Right atrium auricular region (tissue), 2 donors: ENCODE data around the gene SIDT2. TPM values are rescaled to one million over a fixed set of nuclear protein-coding genes. Genes with fewer than 3 reads are reported as not detected.

Source experiments
- DNase-seq: peaks from one replicate; pipeline ENCODE4 v3.0.0-alpha.2; 2019; ENCODE audit warnings: low spot score
- H3K27ac ChIP-seq, 2 donors: fragments of 200-600 bp; sonication (generic); 1 replicate in 1 of 2; 2 replicates in 1 of 2; pipeline ENCODE4 v1.5.1; 2016 to 2019
- H3K27me3 ChIP-seq, 2 donors: fragments of 200-600 bp; sonication (generic); one replicate each; pipeline versions ENCODE4 v1.5.1 to v1.6.0; 2017 to 2019
- H3K36me3 ChIP-seq: fragments of 200-600 bp; sonication (generic); one replicate; pipeline ENCODE4 v1.5.1; 2016
- H3K4me1 ChIP-seq, 2 donors: fragments of 200-600 bp; sonication (generic); one replicate each; pipeline versions ENCODE4 v1.5.1 to v1.6.0; 2017 to 2019
- H3K4me3 ChIP-seq, 2 donors: fragments of 200-600 bp; sonication (generic); 1 replicate in 1 of 2; 2 replicates in 1 of 2; pipeline ENCODE4 v1.5.1; 2017 to 2019; ENCODE audit warnings: mild to moderate bottlenecking in 1 of 2, moderate library complexity in 1 of 2
- H3K9me3 ChIP-seq, 2 donors: fragments of 200-600 bp; sonication (generic); one replicate each; pipeline ENCODE4 v1.5.1; 2019
- total RNA-seq, 2 donors: library from RNA; depleted of rRNA; stranded (reverse); fragments of >200 nt; gene quantifications; one replicate each; pipeline ENCODE4 v1.1.0, GENCODE V29; 2016
- TF ChIP-seq, protein P1 (sequence below), 2 donors: fragments of 200-600 bp; sonication (generic); IDR thresholded peaks; one replicate each; pipeline ENCODE4 v1.5.1; 2019; ENCODE audit warnings: antibody characterized with exemption in 2 of 2

The SIDT2 gene
- total RNA-seq, 2 donors from 2014 or later: 19.1 to 33.0 TPM

DNA sequence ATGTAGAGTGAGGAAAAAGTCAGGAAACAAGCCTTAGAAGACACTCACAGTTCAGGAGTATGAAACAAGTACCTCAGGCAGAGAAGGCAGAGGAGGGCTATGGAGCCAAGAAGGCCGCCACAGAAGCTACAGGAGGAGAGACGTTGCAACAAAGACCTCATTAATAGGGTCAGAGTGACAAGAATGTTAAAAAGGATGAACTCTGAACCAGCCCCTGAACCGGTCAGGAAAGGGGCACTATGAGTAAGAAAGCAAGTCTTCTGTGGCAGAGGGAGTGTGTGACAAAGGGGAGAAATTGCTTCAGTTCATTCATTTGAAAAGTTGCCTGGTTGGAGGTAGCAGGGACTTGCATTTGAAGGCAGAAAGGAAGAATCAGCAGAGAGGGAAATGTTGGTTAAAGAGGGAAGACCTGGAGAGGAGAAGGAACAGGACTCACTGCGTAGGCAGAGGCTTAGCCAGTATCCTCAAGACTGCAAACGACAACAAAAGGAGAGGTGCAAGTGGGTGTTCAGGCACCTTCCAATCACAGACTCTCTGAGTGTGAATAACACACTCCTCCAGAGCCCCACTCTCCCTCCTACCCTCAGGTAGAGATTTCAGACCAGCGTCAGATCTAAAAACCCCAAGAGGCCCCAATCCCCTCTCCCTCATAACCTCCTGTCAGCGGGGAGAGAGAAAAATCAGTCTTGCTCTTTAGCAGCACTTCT, 36.0 kb downstream of the SIDT2 start:
- Histone ChIP-seq H3K9me3 (no peaks in the 10 kb centered on the region), H3K36me3 (peaks cover 25% of the 10 kb centered on the region), H3K27me3 (no peaks in the 10 kb centered on the region), H3K4me3 (no peak overlapping the region), H3K4me1 (peaks cover 0 to 33% of the 10 kb centered on the region in 2 donors), H3K27ac (no peak overlapping the region)
- no peak for DNase-seq
- TF ChIP-seq, protein P1, sequence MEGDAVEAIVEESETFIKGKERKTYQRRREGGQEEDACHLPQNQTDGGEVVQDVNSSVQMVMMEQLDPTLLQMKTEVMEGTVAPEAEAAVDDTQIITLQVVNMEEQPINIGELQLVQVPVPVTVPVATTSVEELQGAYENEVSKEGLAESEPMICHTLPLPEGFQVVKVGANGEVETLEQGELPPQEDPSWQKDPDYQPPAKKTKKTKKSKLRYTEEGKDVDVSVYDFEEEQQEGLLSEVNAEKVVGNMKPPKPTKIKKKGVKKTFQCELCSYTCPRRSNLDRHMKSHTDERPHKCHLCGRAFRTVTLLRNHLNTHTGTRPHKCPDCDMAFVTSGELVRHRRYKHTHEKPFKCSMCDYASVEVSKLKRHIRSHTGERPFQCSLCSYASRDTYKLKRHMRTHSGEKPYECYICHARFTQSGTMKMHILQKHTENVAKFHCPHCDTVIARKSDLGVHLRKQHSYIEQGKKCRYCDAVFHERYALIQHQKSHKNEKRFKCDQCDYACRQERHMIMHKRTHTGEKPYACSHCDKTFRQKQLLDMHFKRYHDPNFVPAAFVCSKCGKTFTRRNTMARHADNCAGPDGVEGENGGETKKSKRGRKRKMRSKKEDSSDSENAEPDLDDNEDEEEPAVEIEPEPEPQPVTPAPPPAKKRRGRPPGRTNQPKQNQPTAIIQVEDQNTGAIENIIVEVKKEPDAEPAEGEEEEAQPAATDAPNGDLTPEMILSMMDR (IDR thresholded peaks at IDR 0.05): no peak

DNA sequence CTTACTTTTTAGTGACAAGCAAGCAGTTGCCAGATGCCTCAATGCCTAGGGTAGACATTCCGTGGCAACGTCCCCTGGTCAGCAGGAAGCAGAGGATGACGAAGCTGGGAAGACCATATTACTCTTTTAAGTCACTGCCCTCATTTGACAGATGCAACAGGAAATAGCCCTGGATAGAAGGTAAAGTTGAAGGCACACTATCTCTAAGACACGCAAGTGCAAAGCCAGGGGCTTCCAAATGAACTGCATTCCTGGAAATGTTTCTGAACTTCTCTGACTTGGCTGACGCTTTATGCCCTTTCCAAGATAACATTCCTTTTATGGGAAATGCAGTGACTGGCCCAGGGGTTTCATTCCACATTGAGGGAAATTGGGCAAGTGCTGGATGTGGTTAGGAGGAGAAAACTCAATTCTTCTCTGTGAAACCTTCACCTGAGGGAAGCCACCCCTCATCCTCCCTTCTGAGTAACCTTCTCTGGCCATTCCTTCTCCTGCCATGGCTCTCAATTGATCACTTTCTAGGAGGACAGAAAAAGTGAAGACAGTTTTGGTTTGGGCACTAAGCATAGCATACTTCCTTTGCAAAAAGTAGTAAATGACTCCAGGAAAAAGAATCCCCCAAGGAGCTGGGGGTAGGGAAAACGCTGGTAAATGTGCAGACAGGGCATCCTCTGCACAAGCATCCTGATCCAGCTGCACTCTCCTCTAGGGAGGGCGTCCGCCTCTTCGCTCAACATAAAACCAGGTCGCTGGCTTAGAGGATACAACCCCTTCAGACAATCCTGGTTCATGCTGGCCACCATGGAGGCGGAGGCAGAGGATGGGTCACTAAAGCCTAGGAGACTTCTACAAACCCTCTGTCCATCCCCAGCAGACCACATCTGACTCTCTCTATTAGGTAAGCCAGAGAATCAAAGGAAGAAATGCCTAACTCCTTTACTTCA, 38.9 kb downstream of the SIDT2 start:
- H3K4me3 ChIP-seq: no peak overlapping the region
- TF ChIP-seq, protein P1 (IDR thresholded peaks at IDR 0.05): no peak
- H3K27me3 ChIP-seq: no peaks in the 10 kb centered on the region
- H3K4me1 ChIP-seq: peaks cover 0 to 62% of the 10 kb centered on the region in 2 donors
- peak overlapping the region; percentile 84 to 95 for H3K27ac ChIP-seq
- H3K36me3 ChIP-seq: peaks cover 30% of the 10 kb centered on the region
- H3K9me3 ChIP-seq: no peaks in the 10 kb centered on the region
- no peak for DNase-seq

DNA sequence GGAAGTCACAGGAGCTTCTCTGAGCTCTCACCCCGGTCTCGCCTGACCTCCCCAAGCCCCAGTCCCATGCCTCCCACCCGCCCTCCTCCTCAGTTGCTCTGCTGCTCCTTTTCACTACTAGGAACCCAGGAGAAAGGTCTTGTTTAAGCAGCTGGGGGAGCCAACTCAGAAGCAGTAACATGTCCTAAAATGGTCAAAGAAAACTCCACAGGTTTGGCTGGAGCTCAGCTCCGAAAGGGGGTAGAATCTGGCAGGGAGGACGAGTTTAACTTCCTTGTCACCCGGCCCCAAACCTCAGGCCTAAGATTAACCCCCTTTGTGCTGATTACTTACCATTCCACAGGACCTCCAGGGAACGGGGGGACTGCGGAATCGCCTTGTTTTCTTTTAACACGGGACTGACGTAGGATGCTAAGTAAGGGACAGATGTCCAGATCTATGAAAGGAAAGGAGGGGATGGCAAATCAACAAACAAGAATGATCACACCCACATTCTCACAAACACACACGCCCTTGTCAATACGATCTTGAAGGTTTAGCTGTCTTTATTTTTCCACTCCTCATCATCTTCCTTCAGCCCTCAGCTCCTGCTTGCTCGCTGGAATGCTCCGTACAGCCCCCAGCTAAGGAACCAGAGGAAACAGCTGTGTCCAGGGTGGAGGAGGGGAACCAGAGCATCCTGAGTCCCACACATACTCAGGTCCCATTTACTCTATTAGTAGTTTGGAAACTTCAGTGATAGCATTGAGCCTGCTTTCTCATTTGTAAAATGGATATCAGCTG, 39.8 kb downstream of the SIDT2 start:
- TF ChIP-seq, protein P1 (IDR thresholded peaks at IDR 0.05): no peak
- H3K9me3 ChIP-seq: no peaks in the 10 kb centered on the region
- DNase-seq: no peak
- H3K27ac ChIP-seq: peak overlapping the region; percentile 84 to 95
- H3K4me3 ChIP-seq: no peak overlapping the region
- peaks cover 37% of the 10 kb centered on the region for H3K36me3 ChIP-seq
- no peaks in the 10 kb centered on the region for H3K27me3 ChIP-seq
- peaks cover 0 to 68% of the 10 kb centered on the region in 2 donors for H3K4me1 ChIP-seq

DNA sequence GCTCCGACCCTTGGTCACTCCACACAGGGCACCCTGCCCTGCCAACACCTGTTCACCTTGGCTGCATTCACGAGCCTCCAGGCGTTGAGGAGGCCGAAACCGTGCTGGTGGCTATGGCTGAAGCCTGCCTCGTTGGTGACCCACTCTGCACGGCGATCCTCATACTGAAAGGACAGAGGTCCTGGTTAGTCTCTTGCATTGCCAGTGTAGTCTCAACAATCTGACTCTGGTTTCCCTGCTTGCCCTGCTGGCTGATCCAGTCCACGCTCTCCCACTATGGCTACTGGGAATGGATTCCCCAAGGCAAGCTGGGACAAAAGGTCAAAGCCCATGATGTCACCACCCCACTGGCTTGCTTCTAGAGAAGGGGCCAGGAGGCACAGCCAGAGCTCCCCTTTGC, 40.5 kb downstream of the SIDT2 start:
- Histone ChIP-seq H3K4me1 (peaks cover 0 to 68% of the 10 kb centered on the region in 2 donors), H3K27me3 (no peaks in the 10 kb centered on the region), H3K4me3 (no peak overlapping the region), H3K9me3 (no peaks in the 10 kb centered on the region), H3K36me3 (peaks cover 42% of the 10 kb centered on the region), H3K27ac (peak overlapping the region; percentile 84 to 95)
- no peak for DNase-seq
- TF ChIP-seq, protein P1 (IDR thresholded peaks at IDR 0.05): no peak

DNA sequence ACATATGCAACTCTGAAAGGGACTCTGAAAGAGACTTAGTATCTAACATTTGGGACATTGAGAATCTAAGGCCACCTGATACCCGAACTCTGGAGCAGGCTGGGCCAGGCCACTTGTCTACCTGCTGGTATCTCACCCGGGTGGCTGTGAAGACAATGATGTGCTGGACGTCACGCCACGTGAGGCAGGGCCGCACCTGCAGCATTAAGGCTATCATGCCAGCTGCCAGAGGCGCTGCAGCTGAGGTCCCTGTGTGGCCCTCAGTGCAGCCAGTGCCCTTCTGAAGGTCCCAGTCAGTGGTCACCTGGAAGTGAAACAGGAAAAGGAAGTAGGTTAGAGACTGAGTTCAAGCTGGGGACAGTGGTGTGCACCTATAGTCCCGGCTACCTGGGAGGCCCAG, 40.9 kb downstream of the SIDT2 start:
- Histone ChIP-seq H3K27me3 (no peaks in the 10 kb centered on the region), H3K36me3 (peaks cover 42% of the 10 kb centered on the region), H3K9me3 (no peaks in the 10 kb centered on the region), H3K27ac (peak overlapping the region; percentile 84 to 95), H3K4me3 (no peak overlapping the region), H3K4me1 (peaks cover 0 to 68% of the 10 kb centered on the region in 2 donors)
- TF ChIP-seq, protein P1 (IDR thresholded peaks at IDR 0.05): no peak
- no peak for DNase-seq
